HG03460 (cell line): ENCODE data around the gene KRTAP5-9.
"Not testable (repeated sequence)": the region's sequence is repeated elsewhere in the genome, so short reads cannot be mapped to it uniquely, and the experiment has no call there.

ENCODE experiments used
- ATAC-seq: cut with Tn5 transposase; IDR thresholded peaks from one replicate; pipeline ENCODE4 v1.9.1; 2021; ENCODE audit not compliant: unreplicated experiment

The KRTAP5-9 gene, protein sequence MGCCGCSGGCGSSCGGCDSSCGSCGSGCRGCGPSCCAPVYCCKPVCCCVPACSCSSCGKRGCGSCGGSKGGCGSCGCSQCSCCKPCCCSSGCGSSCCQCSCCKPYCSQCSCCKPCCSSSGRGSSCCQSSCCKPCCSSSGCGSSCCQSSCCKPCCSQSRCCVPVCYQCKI

DNA sequence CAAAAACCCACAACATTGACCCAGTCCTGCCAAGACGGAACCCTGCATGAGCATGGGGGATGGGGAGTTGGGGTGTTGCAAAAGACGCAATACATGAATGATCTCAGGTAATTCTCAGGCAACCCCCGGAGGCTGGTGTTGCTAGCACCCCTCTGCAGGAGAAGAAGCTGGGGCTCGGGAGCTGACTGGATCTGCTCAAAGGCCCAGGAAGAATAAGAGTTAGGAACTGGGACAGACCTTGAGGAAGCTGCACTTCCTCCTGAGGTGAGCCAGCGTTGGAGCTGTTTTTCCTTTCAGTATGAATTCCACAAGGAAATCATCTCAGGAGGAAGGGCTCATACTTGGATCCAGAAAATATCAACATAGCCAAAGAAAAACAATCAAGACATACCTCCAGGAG lies at the start of gene KRTAP5-9:
Gene KRTAP5-9, plus strand, starts transcription at position 301 of the 400 bp plus-strand sequence. CDS start 238 bp downstream, outside the sequence.
- no peak for ATAC-seq

DNA sequence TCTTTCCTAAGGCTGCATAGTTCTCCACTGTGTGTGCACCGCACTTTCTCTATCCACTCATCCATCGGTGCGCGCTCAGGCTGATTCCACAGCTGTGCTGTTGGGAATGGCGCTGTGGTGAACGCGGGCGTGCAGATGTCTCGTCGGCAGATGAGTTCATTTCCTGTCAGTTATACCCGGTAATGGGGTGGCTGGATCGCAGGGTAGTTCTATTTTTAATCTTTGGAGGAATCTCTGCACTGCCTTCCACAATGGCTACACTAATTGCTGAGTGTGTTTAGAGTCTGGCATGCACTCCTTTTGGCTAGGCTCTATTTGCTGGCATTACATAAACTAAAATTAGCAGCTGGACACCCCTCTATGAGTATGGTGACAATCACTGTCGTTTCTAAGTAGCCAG lies 49.1 kb upstream of the KRTAP5-9 start:
- ATAC-seq, result no peak

DNA sequence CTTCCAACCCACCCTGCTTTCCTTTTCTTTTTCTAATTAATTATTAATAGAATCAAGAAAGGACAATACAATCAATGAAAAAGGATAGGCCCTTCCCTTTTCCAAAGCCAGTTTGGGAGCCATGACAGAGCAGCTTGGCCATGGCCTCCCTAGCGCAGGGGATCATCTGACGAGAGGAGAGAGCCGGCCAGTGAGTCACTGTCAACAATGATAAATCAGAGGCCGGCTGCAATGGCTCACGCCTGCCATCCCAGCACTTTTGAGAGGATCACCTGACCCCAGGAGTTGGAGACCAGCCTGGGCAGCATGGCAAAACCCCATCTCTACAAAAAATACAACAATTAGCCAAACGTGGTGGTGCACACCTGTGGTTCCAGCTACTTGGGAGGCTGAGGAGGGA lies 48.7 kb upstream of the KRTAP5-9 start:
- ATAC-seq, result no peak

DNA sequence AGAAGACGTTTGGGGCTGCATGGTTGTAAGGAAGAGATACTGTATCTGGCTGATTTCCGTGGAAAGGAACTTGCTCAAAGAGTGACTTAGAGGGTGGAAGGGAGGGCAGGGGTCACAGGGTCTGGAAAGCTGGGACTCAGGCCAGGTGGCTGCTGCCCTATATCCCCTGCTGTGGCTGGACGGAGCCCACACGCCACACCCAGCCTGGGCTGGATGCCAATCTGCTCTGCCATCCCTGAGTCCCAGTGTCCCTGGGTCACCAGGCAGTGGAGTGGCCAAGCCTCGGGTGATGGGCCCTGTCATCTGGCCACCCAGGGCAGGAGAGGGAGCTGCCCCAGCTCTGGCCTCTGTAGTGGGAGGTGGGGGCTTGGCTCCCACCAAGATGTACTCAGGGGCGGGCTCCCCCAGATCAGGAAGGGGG lies 47.6 kb upstream of the KRTAP5-9 start:
- ATAC-seq, result no peak

DNA sequence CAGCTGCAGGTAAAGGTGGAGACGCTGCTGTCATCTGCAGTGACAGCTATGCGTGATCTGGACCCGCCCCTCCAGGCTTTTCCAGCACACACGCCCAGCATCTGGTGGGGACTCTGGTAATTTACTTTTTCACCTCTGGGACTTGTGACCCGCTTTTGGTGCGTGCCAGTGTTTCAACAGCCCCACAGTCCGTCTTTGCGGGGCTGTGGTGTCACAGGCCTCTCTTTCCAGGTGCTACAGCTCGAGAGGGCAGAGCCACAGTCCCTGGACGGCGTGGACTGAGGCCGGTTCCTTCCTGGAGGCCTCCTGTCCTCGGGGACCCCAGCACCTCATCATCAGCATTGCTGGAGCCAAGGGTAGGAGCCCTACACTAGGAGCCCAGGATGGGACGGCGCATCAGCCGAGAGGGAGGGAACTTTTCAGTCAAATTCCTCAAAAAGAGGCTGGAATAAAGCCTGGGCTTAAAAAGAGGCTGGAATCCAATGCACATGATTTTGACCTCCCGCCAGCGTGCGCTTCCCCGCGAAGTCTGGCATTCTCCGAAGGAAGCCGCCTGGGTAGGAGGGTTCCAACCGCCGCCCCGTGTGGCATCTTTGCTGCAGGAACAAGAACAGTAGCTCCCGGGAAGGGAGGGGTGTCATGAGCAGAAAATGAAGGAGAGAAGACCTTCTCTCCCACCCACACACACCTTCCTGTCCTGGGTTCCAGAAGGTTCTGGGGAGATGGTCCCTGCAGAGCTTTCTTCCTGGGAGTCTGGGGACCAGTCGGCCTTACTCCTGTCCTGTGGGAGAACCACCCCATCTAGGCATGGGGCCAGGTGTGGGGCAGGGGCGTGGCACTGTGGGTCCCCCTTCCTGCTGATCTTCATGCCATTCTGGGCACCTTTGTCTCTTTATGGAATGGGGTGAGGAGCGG lies 46.9 kb upstream of the KRTAP5-9 start:
- no peak for ATAC-seq

DNA sequence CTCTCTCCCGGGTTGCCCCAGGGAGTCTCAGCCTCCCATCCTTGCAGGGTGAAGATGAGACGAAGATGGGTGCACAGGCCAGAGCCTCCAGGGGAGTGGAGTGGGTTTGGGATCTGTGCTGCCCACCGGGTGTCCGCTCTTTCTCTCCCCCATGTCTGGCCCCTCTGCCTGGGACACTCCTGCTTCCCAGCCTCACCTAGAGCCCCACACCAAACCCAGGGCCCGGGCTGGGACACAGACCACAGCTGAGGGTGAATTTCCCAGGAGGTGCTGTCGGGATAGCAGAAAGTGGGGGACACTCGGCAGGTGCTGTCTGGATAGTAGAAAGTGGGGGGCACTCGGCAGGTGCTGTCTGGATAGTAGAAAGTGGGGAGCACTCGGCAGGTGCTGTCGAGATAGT lies 46.2 kb upstream of the KRTAP5-9 start:
- no peak for ATAC-seq

DNA sequence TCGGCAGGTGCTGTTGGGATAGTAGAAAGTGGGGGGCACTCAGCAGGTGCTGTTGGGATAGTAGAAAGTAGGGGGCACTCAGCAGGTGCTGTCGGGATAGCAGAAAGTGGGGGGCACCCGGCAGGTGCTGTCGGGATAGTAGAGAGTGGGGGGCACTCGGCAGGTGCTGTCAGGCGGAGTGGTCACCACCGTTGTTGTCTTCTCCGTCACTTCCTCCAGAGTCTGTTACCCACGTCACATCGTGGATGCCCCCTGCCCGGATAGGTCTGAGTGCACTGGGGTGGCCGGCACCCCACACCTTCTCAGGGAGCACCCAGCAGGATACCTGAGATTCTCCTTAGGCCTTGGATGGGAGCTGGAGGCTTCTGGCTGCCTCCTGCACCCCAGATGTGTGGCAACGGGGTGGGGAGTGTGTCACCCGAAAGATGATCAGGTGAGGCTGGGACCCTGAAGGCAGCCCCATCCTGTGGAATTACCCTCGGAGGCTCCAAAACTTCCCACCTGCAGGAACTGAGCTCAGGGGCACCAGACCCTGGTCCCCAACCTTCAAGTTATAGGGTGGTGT lies 45.3 kb upstream of the KRTAP5-9 start:
- no peak for ATAC-seq

DNA sequence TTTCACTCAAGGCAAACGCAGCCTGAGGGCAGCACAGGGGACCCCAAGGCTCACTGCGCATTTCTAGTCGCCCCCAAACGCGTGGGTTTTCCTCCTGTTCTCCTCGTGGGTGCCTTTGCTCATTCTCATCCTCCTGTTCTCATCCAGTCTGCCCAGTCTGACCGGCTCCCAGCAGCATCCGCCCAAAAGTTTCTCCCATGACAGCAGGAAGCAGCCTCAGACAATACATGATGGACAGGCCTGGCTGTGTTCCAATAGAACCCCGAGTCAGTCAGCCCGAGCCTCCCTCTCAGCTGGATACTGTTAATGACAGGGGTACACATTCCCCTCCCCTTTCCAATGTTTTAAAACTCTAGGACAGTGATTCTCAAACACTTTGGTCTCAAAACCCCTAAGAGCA lies 43.7 kb upstream of the KRTAP5-9 start:
- no peak for ATAC-seq

DNA sequence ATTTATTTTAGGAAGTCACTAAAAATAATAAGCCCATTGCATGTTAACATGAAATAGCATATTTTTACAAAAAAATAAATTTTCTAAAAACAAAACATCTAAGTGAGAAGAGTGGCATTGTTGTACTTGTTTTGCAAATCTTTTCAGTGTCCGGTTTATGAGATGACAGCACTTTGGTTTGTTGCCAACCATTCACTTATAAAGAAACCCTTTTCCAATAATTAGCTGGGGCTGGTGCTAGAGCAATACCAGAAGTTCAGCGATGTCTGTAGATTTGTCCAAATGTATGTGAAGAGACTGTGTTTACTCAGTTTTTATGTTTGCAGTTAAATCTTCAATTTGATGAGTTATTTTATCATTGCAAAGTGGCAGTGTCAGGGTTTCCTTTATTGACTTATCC lies 43.2 kb upstream of the KRTAP5-9 start:
- no peak for ATAC-seq

DNA sequence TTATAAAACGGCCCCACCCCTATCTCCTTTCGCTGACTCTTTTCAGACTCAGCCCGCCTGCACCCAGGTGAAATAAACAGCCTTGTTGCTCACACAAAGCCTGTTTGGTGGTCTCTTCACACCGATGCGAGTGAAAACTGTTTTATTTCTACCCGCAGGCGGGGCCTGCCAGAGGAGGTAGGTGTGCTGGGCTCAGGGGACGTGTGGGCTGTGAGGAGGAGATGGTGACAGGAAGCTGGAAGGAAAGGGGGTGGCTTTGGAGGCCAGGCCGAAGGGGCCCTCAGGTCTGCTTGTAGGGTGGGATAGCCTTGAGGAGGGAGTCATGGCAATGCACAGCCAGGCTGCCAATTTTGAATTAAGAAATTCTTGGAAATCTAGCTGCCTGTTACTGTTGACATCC lies 42.4 kb upstream of the KRTAP5-9 start:
- ATAC-seq, result no peak

DNA sequence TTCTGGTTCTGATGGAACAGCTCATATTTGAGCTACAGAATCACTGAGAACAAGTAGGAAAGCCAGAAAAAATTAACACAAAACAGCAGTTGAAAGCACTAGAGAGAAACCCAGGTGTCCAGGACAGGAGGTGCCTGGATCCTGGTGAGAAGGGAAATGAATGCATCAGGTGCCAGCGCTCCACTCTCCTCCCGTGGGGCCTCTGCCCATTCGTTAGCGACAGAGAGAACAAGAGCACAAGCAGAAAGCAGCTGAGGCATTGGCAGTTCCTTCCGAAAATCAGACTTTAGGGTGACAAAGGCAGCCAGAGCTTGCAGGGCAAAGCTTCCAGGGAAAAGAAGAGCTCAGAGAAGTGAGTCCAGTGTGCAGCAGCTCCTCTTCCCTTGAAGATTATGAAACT lies 41.1 kb upstream of the KRTAP5-9 start:
- ATAC-seq, result no peak

DNA sequence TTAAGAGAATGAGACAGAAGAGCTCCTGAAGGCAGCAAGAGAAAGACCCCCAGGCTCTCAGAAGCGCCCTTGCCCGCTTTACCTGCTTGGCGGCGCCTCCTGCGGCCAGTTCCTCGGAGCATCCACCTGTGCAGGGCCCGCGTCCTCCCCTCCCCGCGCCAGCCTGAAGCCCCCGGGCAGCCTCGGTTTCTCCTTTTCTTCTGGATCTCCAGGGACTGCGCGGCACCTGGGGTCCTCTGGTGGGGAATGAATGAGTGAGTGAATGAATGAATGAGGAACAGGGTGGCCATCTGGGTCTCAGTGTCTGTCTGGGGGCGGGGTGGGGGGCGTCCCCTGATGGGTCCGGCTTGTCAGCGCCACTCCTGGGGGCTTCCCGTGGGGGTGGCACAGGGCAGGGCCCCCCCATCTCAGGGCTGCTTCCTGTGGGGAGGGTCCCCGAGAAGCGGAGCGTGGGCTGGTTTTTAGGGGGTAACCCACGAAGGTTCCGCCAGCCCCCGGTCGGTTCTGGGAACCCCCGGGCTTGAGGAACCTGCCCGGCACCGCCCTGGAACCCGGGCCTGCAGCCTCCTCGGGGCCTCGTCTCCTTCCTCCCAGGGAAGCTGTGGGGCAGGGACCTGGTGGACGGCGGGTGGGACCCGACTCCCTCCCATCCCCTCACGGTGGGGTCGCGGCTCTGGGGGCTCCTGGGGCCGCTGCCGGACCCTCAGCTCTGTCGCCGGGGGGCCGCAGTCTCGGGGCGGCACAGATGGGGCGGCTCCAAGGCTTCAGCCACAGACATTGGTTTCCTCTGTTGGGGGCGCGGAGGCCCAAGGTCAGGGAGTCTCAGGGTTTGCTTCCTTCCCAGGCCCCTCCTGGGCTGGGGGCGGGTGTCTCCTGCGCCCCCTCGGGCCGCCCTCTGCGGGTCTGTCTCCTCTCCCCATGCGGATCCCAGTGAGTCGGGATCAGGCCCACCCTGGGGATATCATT lies 29.4 kb upstream of the KRTAP5-9 start:
- ATAC-seq, result no peak

DNA sequence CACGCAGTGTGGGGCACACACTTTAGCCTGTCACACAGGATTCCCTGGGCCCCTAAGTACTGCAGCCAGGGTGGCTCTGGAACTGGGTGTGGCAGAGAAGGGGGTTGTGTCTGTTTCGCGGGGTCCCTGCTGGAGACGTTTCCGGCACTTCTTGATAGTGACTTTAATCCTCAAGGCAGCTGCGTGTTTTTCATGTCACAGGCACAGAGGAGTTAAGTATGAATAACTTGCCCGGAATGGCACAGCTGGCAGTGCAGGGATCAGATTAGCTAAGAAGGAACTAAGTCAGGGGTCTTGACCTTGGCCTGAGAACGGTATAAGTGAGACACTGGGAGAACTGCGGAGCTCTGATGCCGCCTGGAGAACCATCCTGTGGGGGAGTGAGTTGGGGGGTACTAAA lies 28.7 kb upstream of the KRTAP5-9 start:
- ATAC-seq, result no peak

DNA sequence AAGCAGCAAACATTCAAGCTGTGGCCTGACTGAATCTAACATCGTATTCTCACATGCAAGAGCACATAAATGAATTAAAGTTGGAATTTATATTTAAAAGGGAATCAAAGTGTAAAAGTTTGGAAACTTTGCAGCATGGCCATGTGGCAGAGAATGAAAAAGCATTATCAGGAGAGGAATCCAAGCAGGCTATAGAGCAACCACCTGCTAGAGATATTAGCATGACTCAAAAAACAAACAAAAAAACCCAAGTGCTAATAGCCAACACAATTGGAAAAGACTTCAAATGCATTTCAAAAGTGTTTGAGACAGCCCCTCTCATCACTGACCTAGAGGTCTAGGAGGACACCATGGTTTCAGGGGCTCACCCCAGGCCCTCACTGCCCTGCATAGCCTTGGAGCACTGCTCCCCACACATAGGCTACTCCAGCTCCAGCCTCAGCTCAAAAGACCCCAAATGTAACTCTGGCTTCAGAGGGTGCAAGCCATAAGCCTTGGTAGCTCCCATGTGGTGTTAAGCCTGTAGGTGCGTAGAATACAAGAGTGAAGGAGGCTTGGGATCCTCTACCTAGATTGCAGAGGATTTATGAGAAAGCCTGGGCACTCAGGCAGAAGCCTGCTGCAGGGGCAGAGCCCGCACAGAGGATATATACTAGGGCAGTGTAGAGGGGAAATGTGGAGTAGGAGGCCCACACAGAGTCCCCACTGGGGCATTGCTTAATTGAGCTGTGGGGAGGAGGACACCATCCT lies 22.9 kb upstream of the KRTAP5-9 start:
- no peak for ATAC-seq

DNA sequence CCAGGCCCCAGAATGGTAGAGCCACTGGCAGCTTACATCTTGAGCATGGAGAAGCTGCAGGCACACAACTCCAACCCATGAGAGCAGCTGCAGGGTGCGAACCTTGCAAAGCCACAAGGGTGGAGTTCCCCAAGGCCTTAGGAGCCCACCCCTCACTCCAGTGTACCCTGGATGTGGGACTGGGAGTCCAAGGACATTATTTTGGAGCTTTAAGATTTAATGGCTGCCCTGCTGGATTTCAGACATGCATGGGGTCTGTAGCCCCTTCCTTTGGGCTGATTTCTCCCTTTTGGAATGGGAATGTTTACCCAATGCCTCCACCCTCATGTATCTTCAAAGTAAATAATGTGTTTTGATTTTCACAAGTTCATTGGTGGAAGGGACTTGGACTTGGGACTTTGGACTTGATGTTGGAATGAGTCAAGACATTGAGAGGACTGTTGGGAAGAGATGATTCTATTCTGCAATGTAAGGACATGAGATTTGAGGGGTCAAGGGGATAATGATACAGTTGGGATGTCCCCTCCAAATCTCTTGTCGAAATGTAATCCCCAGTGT lies 22.2 kb upstream of the KRTAP5-9 start:
- ATAC-seq, result no peak

DNA sequence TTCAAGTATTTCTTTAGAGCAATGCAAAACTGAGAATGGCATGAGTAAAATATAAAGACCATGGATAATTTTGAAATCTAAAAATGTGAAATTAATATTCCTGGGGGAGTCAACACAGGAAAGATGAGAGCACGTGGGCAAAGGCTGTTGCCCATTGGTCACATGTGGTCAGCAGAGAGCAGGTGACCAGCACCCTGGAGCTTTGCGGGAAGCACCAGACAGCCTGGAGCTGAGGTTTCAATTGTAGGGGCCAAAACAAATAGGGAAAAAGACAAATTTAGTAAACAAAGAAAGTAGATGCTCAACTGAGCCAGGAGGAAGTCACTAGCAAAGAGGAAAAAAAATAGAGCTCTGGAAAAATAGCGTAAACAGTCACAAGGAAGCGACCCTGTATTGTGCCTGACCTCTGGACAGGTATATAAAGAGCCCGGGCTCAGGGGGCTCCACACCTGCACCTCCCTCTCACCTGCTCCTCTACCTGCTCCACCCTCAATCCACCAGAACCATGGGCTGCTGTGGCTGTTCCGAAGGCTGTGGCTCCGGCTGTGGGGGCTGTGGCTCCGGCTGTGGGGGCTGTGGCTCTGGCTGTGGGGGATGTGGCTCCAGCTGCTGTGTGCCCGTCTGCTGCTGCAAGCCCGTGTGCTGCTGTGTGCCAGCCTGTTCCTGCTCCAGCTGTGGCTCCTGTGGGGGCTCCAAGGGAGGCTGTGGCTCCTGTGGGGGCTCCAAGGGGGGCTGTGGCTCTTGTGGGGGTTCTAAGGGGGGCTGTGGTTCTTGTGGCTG lies 21.2 kb upstream of the KRTAP5-9 start, which contains the start of gene KRTAP5-7:
Gene KRTAP5-7, plus strand, starts transcription at position 472 of the 780 bp plus-strand sequence. Its CDS starts 34 bp downstream, at position 506.
- ATAC-seq, result not testable (repeated sequence)

DNA sequence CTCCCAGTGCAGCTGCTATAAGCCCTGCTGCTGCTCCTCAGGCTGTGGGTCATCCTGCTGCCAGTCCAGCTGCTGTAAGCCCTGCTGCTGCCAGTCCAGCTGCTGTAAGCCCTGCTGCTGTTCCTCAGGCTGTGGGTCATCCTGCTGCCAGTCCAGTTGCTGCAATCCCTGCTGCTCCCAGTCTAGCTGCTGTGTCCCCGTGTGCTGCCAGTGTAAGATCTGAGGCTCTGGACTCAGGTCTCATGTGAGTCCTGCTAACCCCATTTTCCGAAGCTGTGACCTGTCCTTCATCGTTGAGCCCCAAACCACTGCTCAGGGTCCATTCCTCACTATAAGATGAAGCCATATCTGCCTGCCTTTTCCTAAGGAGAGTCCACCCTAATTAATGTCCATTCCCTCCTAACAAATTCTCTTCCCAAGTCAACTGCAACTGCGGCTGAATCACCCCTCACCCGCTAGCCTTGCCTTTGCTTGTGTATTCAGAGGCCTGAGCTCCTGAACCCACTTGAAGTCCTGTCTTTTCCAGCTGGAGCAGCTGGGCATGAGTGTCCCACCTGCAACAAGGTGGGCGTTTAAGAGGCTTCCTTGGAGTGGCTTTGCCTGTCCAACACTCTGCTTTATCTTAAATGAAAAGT lies 20.5 kb upstream of the KRTAP5-9 start:
- ATAC-seq, result no peak

DNA sequence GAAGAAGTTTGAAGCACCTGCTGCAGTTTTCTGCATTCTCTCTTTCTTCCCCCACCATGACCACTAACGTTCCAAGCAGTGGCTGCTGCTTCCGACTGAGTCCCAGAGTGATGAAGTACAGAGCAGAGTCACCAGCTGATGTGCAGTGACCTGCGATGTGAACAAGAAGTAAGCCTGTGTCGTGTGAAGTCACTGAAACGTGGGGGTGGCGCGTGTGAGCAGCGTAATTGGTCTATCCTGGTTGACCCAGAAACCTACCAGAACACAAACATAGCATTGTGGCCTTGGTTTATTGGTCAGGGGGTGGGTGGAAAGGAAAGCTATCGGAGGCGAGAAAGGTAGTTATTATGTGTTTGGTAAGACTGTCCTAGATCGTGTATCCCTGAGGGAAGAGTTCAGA lies 17.6 kb upstream of the KRTAP5-9 start:
- ATAC-seq, result no peak
